GM12878 (cell line): Measurements from ENCODE around the gene GDE1.

Experiments used
- CBFB ChIP-seq: IDR thresholded peaks from 2 replicates; pipeline ENCODE4 v1.6.1; 2016; ENCODE audit warnings: antibody characterized with exemption, low read depth
- CTCF ChIP-seq, 3 experiments: IDR thresholded peaks in 2 of 3; conservative IDR thresholded peaks in 1 of 3; 2 replicates each; pipeline ENCODE4 v1.5.1; 2011; ENCODE audit warnings: low read depth in 3 of 3, low read length in 3 of 3, mild to moderate bottlenecking in 3 of 3, control low read depth in 2 of 3, moderate library complexity in 2 of 3, inconsistent platforms in 1 of 3, mixed read lengths in 1 of 3; ENCODE audit not compliant: control insufficient read depth in 2 of 3, insufficient read depth in 1 of 3; ENCODE audit errors: extremely low read depth in 1 of 3
- ESRRA ChIP-seq: IDR thresholded peaks from 2 replicates; pipeline ENCODE4 v1.6.1; 2012; ENCODE audit warnings: mild to moderate bottlenecking, low read length, improper control_type of control experiment
- MTA3 ChIP-seq: IDR thresholded peaks from 2 replicates; pipeline ENCODE4 v1.6.1; 2012; ENCODE audit warnings: low read length, inconsistent platforms, borderline replicate concordance
- MYC ChIP-seq: IDR thresholded peaks from 2 replicates; pipeline ENCODE4 v1.6.1; 2011; ENCODE audit warnings: mild to moderate bottlenecking, low read length, moderate library complexity, inconsistent platforms; ENCODE audit not compliant: insufficient read depth, insufficient replicate concordance, insufficient read length, severe bottlenecking
- SMC3 ChIP-seq: IDR thresholded peaks from 2 replicates; pipeline ENCODE4 v1.6.1; 2011; ENCODE audit warnings: low read length, improper control_type of control experiment, borderline replicate concordance
- SP1 ChIP-seq: IDR thresholded peaks from one replicate; pipeline ENCODE4 v1.6.1; 2011; ENCODE audit warnings: low read depth, low read length
- SUZ12 ChIP-seq: fragments of 200-600 bp; sonication (generic); IDR thresholded peaks from one replicate; pipeline ENCODE4 v1.6.1; 2018; ENCODE audit warnings: antibody characterized with exemption, mild to moderate bottlenecking; ENCODE audit not compliant: unreplicated experiment
- TF ChIP-seq, protein P1 (sequence below): fragments of 450-650 bp; IDR thresholded peaks from 2 replicates; pipeline ENCODE4 v1.6.1; 2017; ENCODE audit warnings: antibody characterized with exemption, mild to moderate bottlenecking, moderate library complexity

DNA sequence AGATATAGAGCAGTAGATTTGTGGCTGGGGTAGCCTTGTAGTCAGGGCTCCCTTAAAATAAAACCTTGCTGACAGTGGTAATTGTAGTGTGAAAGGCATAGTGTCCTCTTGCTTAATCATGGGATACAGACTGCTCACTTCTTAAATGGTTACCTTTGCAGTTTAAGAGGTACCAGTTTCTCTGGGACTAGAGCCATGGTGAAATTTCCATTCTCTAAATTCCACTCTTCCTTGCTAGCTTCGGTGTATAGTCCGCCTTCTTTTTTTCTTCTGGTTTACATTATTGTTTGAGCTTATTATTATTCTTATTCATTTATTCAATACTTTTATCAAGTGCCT, 3.5 kb upstream of the GDE1 start:
- TF ChIP-seq CTCF (IDR thresholded peaks at IDR 0.05 in 2 of 3, conservative IDR thresholded peaks at IDR 0.05 in 1 of 3; ENCODE audit: control insufficient read depth in 2 of 3, extremely low read depth in 1 of 3, insufficient read depth in 1 of 3, low read depth in 3 of 3, low read length in 3 of 3) (no peak), MYC (no peak), SMC3 (no peak), ESRRA (no peak), SP1 (no peak), SUZ12 (no peak), CBFB (no peak), MTA3 (no peak)
- TF ChIP-seq, protein P1, sequence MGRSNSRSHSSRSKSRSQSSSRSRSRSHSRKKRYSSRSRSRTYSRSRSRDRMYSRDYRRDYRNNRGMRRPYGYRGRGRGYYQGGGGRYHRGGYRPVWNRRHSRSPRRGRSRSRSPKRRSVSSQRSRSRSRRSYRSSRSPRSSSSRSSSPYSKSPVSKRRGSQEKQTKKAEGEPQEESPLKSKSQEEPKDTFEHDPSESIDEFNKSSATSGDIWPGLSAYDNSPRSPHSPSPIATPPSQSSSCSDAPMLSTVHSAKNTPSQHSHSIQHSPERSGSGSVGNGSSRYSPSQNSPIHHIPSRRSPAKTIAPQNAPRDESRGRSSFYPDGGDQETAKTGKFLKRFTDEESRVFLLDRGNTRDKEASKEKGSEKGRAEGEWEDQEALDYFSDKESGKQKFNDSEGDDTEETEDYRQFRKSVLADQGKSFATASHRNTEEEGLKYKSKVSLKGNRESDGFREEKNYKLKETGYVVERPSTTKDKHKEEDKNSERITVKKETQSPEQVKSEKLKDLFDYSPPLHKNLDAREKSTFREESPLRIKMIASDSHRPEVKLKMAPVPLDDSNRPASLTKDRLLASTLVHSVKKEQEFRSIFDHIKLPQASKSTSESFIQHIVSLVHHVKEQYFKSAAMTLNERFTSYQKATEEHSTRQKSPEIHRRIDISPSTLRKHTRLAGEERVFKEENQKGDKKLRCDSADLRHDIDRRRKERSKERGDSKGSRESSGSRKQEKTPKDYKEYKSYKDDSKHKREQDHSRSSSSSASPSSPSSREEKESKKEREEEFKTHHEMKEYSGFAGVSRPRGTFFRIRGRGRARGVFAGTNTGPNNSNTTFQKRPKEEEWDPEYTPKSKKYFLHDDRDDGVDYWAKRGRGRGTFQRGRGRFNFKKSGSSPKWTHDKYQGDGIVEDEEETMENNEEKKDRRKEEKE: no peak
